ENCODE data around the gene DSTN.

The DSTN gene

DNA sequence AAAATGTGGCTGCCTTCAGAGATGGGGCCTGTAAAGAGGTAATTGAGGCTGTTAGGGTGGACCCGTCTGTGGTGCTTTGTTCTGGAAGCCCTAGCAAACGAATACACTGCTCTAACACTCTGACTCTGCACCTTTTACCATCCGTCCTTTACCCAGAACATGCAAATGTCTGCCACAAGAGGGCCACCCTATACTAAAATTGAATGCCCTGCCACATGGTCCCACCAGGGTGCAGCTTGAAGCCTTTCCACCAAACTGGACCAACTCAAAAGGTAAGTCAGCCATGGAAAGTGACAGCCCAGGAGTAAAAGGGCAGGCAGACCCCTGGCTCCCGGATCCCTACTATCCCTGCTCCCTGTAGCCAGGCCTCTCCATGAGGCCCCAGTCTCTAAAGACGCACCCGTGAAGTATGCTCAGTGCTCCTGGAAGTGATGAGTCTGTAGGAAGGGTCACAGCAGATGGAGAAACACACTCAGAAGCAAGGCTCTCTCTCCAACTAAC lies 32.9 kb upstream of the DSTN start:
- no peaks in the 10 kb centered on the region for H3K36me3 ChIP-seq (ENCODE audit: control insufficient read depth, insufficient read depth, low read length)
- TF ChIP-seq CTCF (IDR thresholded peaks at IDR 0.05): peak; percentile 96
- no peaks in the 10 kb centered on the region for H3K9me3 ChIP-seq (ENCODE audit: control insufficient read depth, low read length)
- H3K79me2 ChIP-seq: peaks cover 3% of the 10 kb centered on the region
- H3K4me1 ChIP-seq: no peaks in the 10 kb centered on the region
- no peak overlapping the region for H3K9ac ChIP-seq
- H2AFZ ChIP-seq: peak overlapping the region; percentile 34
- H3K27me3 ChIP-seq (ENCODE audit: control insufficient read depth, insufficient read depth, low read length): no peaks in the 10 kb centered on the region
- H3K4me2 ChIP-seq (ENCODE audit: low read length): no peak overlapping the region
- no peak overlapping the region for H3K4me3 ChIP-seq (ENCODE audit: low read depth, low read length)
- H3K27ac ChIP-seq: no peak overlapping the region

- TF ChIP-seq CTCF (IDR thresholded peaks at IDR 0.05): no peak
- no peaks in the 10 kb centered on the region for H3K27me3 ChIP-seq (ENCODE audit: control insufficient read depth, insufficient read depth, low read length)
- no peak overlapping the region for H3K27ac ChIP-seq
Observed at GRCh38 chr20:17537959-17538358, 31.9 kb upstream of the DSTN start.

DNA sequence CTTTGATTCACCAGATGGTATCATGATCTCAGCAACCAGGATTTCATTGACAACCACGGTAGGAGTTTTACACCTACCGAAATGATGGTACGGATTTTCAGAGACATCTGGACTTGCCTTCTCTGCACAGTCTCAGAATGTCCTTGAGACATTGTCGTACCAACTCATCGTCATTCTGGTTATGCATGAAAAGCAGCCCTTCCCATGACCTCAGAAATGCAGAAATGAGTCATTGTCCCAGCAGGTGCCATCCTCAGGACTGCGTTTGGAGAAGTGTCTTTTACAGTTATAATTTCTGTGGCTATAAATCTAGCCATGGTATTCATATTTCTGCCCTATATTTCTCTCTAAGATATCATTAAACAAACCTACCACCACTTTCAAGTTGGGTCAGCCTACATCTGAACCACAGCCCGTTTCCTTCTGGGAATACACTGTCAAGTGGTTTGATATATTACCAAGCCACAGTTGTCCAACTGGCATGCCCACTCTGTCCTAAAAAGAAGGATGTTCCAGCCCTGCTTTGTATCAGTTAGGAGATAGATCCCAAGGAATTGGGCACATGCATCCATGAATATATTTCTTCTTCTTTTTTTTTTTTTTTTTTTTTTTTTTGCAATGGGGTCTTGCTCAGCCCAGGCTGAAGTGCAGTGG lies 31.2 kb upstream of the DSTN start:
- Histone ChIP-seq H3K27me3 (ENCODE audit: control insufficient read depth, insufficient read depth, low read length) (no peaks in the 10 kb centered on the region), H3K36me3 (ENCODE audit: control insufficient read depth, insufficient read depth, low read length) (no peaks in the 10 kb centered on the region), H3K27ac (no peak overlapping the region), H2AFZ (no peak overlapping the region), H3K4me2 (ENCODE audit: low read length) (no peak overlapping the region), H3K9ac (no peak overlapping the region), H3K4me3 (ENCODE audit: low read depth, low read length) (no peak overlapping the region), H3K9me3 (ENCODE audit: control insufficient read depth, low read length) (no peaks in the 10 kb centered on the region), H3K4me1 (no peaks in the 10 kb centered on the region), H3K79me2 (peaks cover 3% of the 10 kb centered on the region)
- no peak for TF ChIP-seq CTCF (IDR thresholded peaks at IDR 0.05)

More at GRCh38 chr20:17537959-17538358, 31.9 kb upstream of the DSTN start:
- Histone ChIP-seq H3K79me2 (peaks cover 3% of the 10 kb centered on the region), H3K4me1 (no peaks in the 10 kb centered on the region), H3K9me3 (ENCODE audit: control insufficient read depth, low read length) (no peaks in the 10 kb centered on the region), H2AFZ (no peak overlapping the region), H3K36me3 (ENCODE audit: control insufficient read depth, insufficient read depth, low read length) (no peaks in the 10 kb centered on the region), H3K9ac (no peak overlapping the region), H3K4me2 (ENCODE audit: low read length) (no peak overlapping the region), H3K4me3 (ENCODE audit: low read depth, low read length) (no peak overlapping the region)

GRCh38 chr20:17541596-17541995 lies 28.3 kb upstream of the DSTN start:
- H3K4me1 ChIP-seq: peaks cover 7% of the 10 kb centered on the region
- no peak for TF ChIP-seq CTCF (IDR thresholded peaks at IDR 0.05)
- no peak overlapping the region for H2AFZ ChIP-seq
- H3K36me3 ChIP-seq (ENCODE audit: control insufficient read depth, insufficient read depth, low read length): no peaks in the 10 kb centered on the region
- no peak overlapping the region for H3K4me2 ChIP-seq (ENCODE audit: low read length)
- H3K27me3 ChIP-seq (ENCODE audit: control insufficient read depth, insufficient read depth, low read length): no peaks in the 10 kb centered on the region
- H3K79me2 ChIP-seq: peaks cover 3% of the 10 kb centered on the region
- no peak overlapping the region for H3K9ac ChIP-seq
- H3K27ac ChIP-seq: no peak overlapping the region
- H3K4me3 ChIP-seq (ENCODE audit: low read depth, low read length): no peak overlapping the region
- H3K9me3 ChIP-seq (ENCODE audit: control insufficient read depth, low read length): no peaks in the 10 kb centered on the region

DNA sequence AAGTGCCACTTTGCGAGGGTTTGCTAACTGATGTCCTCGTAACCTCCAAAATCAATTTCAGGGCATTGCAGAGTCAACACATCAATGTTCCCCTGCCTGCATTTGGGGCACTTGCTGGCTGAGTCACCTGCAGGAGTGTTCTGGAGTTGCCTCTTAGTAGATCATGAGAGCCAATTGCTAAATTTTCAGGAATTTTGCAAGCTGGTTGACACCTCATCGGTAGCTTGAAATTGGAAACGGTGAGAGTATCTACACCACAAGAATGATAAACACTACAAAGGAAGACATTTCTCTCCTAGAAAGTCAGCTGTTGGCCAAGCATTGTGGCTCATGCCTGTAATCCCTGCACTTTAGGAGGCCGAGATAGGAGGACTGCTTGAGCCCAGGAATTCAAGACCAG lies 27.9 kb upstream of the DSTN start:
- no peak overlapping the region for H2AFZ ChIP-seq
- no peak for TF ChIP-seq CTCF (IDR thresholded peaks at IDR 0.05)
- H3K36me3 ChIP-seq (ENCODE audit: control insufficient read depth, insufficient read depth, low read length): no peaks in the 10 kb centered on the region
- H3K79me2 ChIP-seq: peaks cover 3% of the 10 kb centered on the region
- H3K9me3 ChIP-seq (ENCODE audit: control insufficient read depth, low read length): no peaks in the 10 kb centered on the region
- H3K4me3 ChIP-seq (ENCODE audit: low read depth, low read length): no peak overlapping the region
- H3K9ac ChIP-seq: no peak overlapping the region
- no peak overlapping the region for H3K4me2 ChIP-seq (ENCODE audit: low read length)
- H3K4me1 ChIP-seq: peaks cover 7% of the 10 kb centered on the region
- H3K27me3 ChIP-seq (ENCODE audit: control insufficient read depth, insufficient read depth, low read length): no peaks in the 10 kb centered on the region
- H3K27ac ChIP-seq: no peak overlapping the region
